NCI-H1436 treated with DMSO at 0.1 percent for 48 hours (cell line): Measurements from ENCODE around the gene RNF175.

Experiments
- DNase-seq: peaks from one replicate; lab custom pipeline; 2025; lab: John Stamatoyannopoulos, UW

The RNF175 gene

GRCh38 chr4:153785910-153786721 lies 26.3 kb upstream of the RNF175 start:
- DNase-seq, result no peak

- DNase-seq, result no peak
Observed at GRCh38 chr4:153784166-153784699, 24.4 kb upstream of the RNF175 start.

- no peak for DNase-seq
Observed at GRCh38 chr4:153782581-153782980, 22.8 kb upstream of the RNF175 start.

- DNase-seq, result no peak
Observed at GRCh38 chr4:153781717-153782416, 22.0 kb upstream of the RNF175 start.

- no peak for DNase-seq
Observed at GRCh38 chr4:153781280-153781679, 21.5 kb upstream of the RNF175 start.

GRCh38 chr4:153780876-153781275 lies 21.1 kb upstream of the RNF175 start:
- no peak for DNase-seq

GRCh38 chr4:153780221-153780620 lies 20.4 kb upstream of the RNF175 start:
- no peak for DNase-seq

GRCh38 chr4:153778383-153778782 lies 18.6 kb upstream of the RNF175 start:
- no peak for DNase-seq

GRCh38 chr4:153777421-153777820 lies 17.6 kb upstream of the RNF175 start:
- DNase-seq, result no peak

GRCh38 chr4:153776601-153777000 lies 16.8 kb upstream of the RNF175 start:
- no peak for DNase-seq

GRCh38 chr4:153773236-153773690 lies 13.4 kb upstream of the RNF175 start:
- no peak for DNase-seq

GRCh38 chr4:153771046-153771445 lies 11.2 kb upstream of the RNF175 start:
- DNase-seq, result no peak

GRCh38 chr4:153766758-153767157 lies 6.9 kb upstream of the RNF175 start:
- no peak for DNase-seq

- DNase-seq, result no peak
Observed at GRCh38 chr4:153765894-153766293, 6.1 kb upstream of the RNF175 start.

GRCh38 chr4:153764601-153765368 lies 5.0 kb upstream of the RNF175 start:
- no peak for DNase-seq

GRCh38 chr4:153763404-153763803 lies 3.6 kb upstream of the RNF175 start:
- no peak for DNase-seq

GRCh38 chr4:153758688-153759406 lies 977 bp downstream of the RNF175 start:
- no peak for DNase-seq

GRCh38 chr4:153758136-153758535 lies 1.7 kb downstream of the RNF175 start:
- no peak for DNase-seq

GRCh38 chr4:153757407-153757806 lies 2.4 kb downstream of the RNF175 start:
- no peak for DNase-seq

GRCh38 chr4:153755186-153755585 lies 4.6 kb downstream of the RNF175 start:
- no peak for DNase-seq

GRCh38 chr4:153750197-153750817 lies 9.5 kb downstream of the RNF175 start:
- no peak for DNase-seq
